ENCODE results near the gene MCHR2.

The MCHR2 gene

GRCh38 chr6:99997141-99997540 lies 3.1 kb upstream of the MCHR2 start:
- no peak overlapping the region for H3K4me3 ChIP-seq (ENCODE audit: low read depth, low read length)
- TF ChIP-seq, protein P1, sequence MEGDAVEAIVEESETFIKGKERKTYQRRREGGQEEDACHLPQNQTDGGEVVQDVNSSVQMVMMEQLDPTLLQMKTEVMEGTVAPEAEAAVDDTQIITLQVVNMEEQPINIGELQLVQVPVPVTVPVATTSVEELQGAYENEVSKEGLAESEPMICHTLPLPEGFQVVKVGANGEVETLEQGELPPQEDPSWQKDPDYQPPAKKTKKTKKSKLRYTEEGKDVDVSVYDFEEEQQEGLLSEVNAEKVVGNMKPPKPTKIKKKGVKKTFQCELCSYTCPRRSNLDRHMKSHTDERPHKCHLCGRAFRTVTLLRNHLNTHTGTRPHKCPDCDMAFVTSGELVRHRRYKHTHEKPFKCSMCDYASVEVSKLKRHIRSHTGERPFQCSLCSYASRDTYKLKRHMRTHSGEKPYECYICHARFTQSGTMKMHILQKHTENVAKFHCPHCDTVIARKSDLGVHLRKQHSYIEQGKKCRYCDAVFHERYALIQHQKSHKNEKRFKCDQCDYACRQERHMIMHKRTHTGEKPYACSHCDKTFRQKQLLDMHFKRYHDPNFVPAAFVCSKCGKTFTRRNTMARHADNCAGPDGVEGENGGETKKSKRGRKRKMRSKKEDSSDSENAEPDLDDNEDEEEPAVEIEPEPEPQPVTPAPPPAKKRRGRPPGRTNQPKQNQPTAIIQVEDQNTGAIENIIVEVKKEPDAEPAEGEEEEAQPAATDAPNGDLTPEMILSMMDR (IDR thresholded peaks at IDR 0.05; ENCODE audit: insufficient read depth, low read depth, low read length, missing control alignments): no peak
- DNase-seq (ENCODE audit: low read depth): no peak

- no peak overlapping the region for H3K4me3 ChIP-seq (ENCODE audit: low read depth, low read length)
- TF ChIP-seq, protein P1 (IDR thresholded peaks at IDR 0.05; ENCODE audit: insufficient read depth, low read depth, low read length, missing control alignments): no peak
- no peak for DNase-seq (ENCODE audit: low read depth)
These were observed 1.9 kb upstream of the MCHR2 start for GRCh38 chr6:99995916-99996315.

- TF ChIP-seq, protein P1 (IDR thresholded peaks at IDR 0.05; ENCODE audit: insufficient read depth, low read depth, low read length, missing control alignments): no peak
- DNase-seq (ENCODE audit: low read depth): no peak
- H3K4me3 ChIP-seq (ENCODE audit: low read depth, low read length): no peak overlapping the region
These were observed 884 bp downstream of the MCHR2 start for GRCh38 chr6:99993146-99993532.

DNA sequence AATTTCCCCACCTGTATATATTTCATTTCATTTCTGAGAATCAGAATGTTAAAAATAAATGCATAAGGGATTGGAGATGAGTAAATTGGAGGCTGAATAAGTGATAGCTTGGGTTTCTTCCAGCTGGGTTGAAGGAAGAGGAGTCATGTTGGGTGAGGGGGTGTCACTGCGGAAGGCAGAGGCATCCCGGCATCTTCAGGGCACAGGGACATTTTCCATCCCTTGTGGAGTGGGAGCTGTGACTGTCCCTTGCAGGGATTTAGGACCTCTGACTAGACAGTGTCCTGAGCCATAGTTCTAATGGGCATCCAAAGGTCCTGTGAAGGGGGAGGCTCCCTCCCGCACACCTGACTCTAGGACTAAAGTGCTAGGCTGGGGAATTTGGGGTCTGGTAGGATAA lies 2.1 kb downstream of the MCHR2 start:
- TF ChIP-seq, protein P1 (IDR thresholded peaks at IDR 0.05; ENCODE audit: insufficient read depth, low read depth, low read length, missing control alignments): no peak
- no peak for DNase-seq (ENCODE audit: low read depth)
- H3K4me3 ChIP-seq (ENCODE audit: low read depth, low read length): no peak overlapping the region

- H3K4me3 ChIP-seq (ENCODE audit: low read depth, low read length): no peak overlapping the region
- no peak for DNase-seq (ENCODE audit: low read depth)
- TF ChIP-seq, protein P1 (IDR thresholded peaks at IDR 0.05; ENCODE audit: insufficient read depth, low read depth, low read length, missing control alignments): no peak
These were observed 13.3 kb downstream of the MCHR2 start for GRCh38 chr6:99980741-99981140.

GRCh38 chr6:99979953-99980352 lies 14.1 kb downstream of the MCHR2 start:
- TF ChIP-seq, protein P1 (IDR thresholded peaks at IDR 0.05; ENCODE audit: insufficient read depth, low read depth, low read length, missing control alignments): no peak
- H3K4me3 ChIP-seq (ENCODE audit: low read depth, low read length): no peak overlapping the region
- no peak for DNase-seq (ENCODE audit: low read depth)

DNA sequence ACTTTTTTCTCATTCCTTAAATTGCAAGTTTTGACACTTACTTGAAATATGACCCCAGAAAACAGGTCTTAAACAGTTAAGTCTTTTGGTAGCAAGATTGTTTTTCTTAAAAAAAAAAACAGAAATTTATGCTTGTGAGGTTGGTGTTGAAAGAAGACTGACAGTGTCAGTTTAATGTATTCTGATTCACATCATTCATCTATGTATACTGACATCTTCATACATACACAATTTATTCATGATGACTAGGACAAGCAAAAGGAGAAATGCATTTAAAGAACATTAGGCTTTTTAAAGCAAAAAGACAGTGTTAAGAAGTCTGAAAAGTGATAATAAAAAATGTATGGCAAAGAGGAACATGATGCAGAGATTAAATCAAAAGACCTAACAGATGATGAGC lies 27.0 kb downstream of the MCHR2 start:
- no peak for DNase-seq (ENCODE audit: low read depth)
- TF ChIP-seq, protein P1 (IDR thresholded peaks at IDR 0.05; ENCODE audit: insufficient read depth, low read depth, low read length, missing control alignments): no peak
- H3K4me3 ChIP-seq (ENCODE audit: low read depth, low read length): no peak overlapping the region

All from GM12865 (cell line).